PFSK-1 (cell line): ENCODE data around the gene MTCH1.

Experiments
- FOXP2 ChIP-seq: optimal IDR thresholded peaks from 2 replicates; pipeline ENCODE3; 2011; ENCODE audit warnings: borderline replicate concordance, control low read depth, inconsistent platforms; ENCODE audit not compliant: insufficient read depth; ENCODE audit errors: extremely low read length, extremely low read depth
- POLR2AphosphoS5 ChIP-seq: IDR thresholded peaks from 2 replicates; pipeline ENCODE4 v1.6.1; 2012; ENCODE audit warnings: low read depth, mild to moderate bottlenecking, control low read depth, low read length, moderate library complexity
- SIN3A ChIP-seq: IDR thresholded peaks from 2 replicates; pipeline ENCODE4 v1.6.1; 2012; ENCODE audit warnings: mild to moderate bottlenecking, low read length, moderate library complexity, borderline replicate concordance; ENCODE audit not compliant: insufficient read depth
- TAF1 ChIP-seq: IDR thresholded peaks from 2 replicates; pipeline ENCODE4 v1.6.1; 2012; ENCODE audit warnings: low read length, control low read depth, borderline replicate concordance; ENCODE audit not compliant: insufficient read depth
- TF ChIP-seq, protein P1 (sequence below), 2 experiments: IDR thresholded peaks; 2 replicates each; pipeline versions ENCODE4 v1.6.1 to v1.8.0; 2011 to 2012; ENCODE audit warnings: low read depth in 2 of 2, low read length in 2 of 2, control low read depth in 1 of 2, inconsistent platforms in 1 of 2, mild to moderate bottlenecking in 1 of 2, moderate library complexity in 1 of 2; ENCODE audit not compliant: insufficient read depth in 1 of 2

Gene MTCH1

GRCh38 chr6:36978421-36979346 lies 7.3 kb downstream of the MTCH1 start:
- TF ChIP-seq SIN3A, result no peak
- no peak for TF ChIP-seq POLR2AphosphoS5
- TF ChIP-seq, protein P1, sequence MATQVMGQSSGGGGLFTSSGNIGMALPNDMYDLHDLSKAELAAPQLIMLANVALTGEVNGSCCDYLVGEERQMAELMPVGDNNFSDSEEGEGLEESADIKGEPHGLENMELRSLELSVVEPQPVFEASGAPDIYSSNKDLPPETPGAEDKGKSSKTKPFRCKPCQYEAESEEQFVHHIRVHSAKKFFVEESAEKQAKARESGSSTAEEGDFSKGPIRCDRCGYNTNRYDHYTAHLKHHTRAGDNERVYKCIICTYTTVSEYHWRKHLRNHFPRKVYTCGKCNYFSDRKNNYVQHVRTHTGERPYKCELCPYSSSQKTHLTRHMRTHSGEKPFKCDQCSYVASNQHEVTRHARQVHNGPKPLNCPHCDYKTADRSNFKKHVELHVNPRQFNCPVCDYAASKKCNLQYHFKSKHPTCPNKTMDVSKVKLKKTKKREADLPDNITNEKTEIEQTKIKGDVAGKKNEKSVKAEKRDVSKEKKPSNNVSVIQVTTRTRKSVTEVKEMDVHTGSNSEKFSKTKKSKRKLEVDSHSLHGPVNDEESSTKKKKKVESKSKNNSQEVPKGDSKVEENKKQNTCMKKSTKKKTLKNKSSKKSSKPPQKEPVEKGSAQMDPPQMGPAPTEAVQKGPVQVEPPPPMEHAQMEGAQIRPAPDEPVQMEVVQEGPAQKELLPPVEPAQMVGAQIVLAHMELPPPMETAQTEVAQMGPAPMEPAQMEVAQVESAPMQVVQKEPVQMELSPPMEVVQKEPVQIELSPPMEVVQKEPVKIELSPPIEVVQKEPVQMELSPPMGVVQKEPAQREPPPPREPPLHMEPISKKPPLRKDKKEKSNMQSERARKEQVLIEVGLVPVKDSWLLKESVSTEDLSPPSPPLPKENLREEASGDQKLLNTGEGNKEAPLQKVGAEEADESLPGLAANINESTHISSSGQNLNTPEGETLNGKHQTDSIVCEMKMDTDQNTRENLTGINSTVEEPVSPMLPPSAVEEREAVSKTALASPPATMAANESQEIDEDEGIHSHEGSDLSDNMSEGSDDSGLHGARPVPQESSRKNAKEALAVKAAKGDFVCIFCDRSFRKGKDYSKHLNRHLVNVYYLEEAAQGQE (IDR thresholded peaks at IDR 0.05; ENCODE audit: insufficient read depth in 1 of 2, low read depth in 2 of 2, low read length in 2 of 2), result no peak
- no peak for TF ChIP-seq FOXP2
- no peak for TF ChIP-seq TAF1

DNA sequence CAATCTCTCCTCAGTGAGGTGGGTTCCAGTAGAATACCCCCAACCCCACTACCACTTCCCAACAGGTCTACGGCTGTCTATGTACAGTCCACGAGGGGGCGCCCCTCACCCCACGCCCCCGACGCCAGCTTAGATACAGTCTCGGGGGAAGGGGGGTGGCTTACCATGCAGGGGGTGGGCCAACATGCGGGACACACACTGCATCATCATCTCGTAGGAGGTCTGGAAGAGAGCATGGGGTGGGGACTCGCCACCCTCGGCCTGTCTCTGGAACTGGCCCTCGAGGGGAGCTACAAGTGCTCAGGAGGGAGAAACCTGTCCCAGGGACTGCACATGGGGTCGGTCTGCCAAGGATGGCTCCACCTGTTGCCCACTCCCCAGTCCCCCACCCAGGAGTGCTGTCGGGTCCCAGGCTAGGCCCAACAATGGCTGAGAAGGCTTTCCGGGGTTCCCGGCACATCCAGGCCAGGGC lies 8.5 kb downstream of the MTCH1 start:
- TF ChIP-seq FOXP2 (no peak), POLR2AphosphoS5 (no peak), TAF1 (no peak), SIN3A (no peak)
- TF ChIP-seq, protein P1 (IDR thresholded peaks at IDR 0.05; ENCODE audit: insufficient read depth in 1 of 2, low read depth in 2 of 2, low read length in 2 of 2), result no peak

DNA sequence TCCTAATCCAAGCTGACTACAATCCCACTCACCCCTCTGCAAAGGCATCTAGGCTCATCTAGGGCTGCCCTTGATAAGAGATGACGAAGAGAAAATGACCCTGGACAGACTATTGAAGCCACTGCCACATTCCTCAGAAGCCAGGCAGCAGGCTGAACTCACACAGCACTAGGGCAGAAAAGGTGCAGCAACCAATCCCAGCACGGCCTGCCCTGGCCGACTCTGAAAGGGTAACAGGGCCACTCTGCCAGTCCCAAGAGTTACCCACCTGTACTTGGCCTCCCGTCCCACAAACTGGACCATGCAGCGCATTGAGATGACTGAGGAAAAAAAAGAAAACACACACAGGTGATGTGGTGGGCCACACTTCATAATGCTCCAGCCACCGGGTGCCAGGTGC lies 9.1 kb downstream of the MTCH1 start:
- TF ChIP-seq, protein P1 (IDR thresholded peaks at IDR 0.05; ENCODE audit: insufficient read depth in 1 of 2, low read depth in 2 of 2, low read length in 2 of 2), result no peak
- TF ChIP-seq TAF1 (no peak), POLR2AphosphoS5 (no peak), FOXP2 (no peak), SIN3A (no peak)

- no peak for TF ChIP-seq TAF1
Measured at GRCh38 chr6:36976509-36976908, 9.5 kb downstream of the MTCH1 start.

- TF ChIP-seq FOXP2, result no peak
- TF ChIP-seq SIN3A, result no peak
- TF ChIP-seq, protein P1 (IDR thresholded peaks at IDR 0.05; ENCODE audit: insufficient read depth in 1 of 2, low read depth in 2 of 2, low read length in 2 of 2), result no peak
- TF ChIP-seq TAF1, result no peak
- no peak for TF ChIP-seq POLR2AphosphoS5
Measured at GRCh38 chr6:36976007-36976264, 10.1 kb downstream of the MTCH1 start.
